GM23248 (cell line): ENCODE results near the gene CCDC80.

Experiments
- EZH2 ChIP-seq: fragments of 200-600 bp; sonication (generic); IDR thresholded peaks from 2 replicates; pipeline ENCODE4 v1.6.1; 2018; ENCODE audit warnings: antibody characterized with exemption, mild to moderate bottlenecking; ENCODE audit not compliant: insufficient read depth, poor library complexity, severe bottlenecking
- EZH2phosphoT487 ChIP-seq: fragments of 200-600 bp; sonication (generic); IDR thresholded peaks from 2 replicates; pipeline ENCODE4 v1.6.1; 2018; ENCODE audit warnings: antibody characterized with exemption, moderate library complexity, mild to moderate bottlenecking, low read depth; ENCODE audit not compliant: insufficient read depth

DNA sequence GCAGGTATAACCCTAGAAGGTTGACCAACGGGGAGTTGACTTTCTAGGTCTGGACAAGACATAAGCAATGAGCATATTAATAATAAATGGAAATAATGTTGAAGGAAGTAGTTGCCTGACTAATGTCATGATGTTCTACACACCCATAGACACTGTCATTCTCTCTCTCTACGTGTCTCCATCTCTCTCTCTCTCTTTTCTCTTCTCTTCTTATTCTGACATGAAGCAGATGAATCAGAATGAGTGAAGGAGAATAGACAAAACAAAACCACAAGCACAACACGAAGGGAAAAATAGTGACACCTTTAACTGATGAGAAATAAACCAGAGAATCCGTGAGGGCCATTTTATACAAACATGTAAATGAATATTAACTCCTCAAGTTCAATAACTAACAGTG is 26.7 kb upstream of the CCDC80 start:
- TF ChIP-seq EZH2phosphoT487, result no peak
- no peak for TF ChIP-seq EZH2
